ENCODE measurements around the gene RNU6-8. TPM values are rescaled to one million over a fixed set of nuclear protein-coding genes. Genes with fewer than 3 reads are reported as not detected.

The RNU6-8 gene
- total and polyA plus RNA-seq, 2 donors (not counting 1 experiment from before 2014, with no cell fraction given) = not detected

- Histone ChIP-seq H4K20me1 (ENCODE audit: control insufficient read depth, extremely low read depth, insufficient read depth, low read length) (no peaks in the 10 kb centered on the region), H3K4me3 (replicated peaks in 1 of 4; ENCODE audit: control extremely low read depth in 1 of 4, insufficient read depth in 1 of 4, low read depth in 3 of 4, low read length in 4 of 4) (no peak overlapping the region), H3K4me1 (ENCODE audit: control insufficient read depth, extremely low read depth, insufficient read depth, low read length) (no peaks in the 10 kb centered on the region), H3K27ac (ENCODE audit: insufficient read depth, low read length) (no peak overlapping the region), H3K27me3 (ENCODE audit: control insufficient read depth, insufficient read depth, low read length) (no peaks in the 10 kb centered on the region), H3K9ac (ENCODE audit: insufficient read depth, low read length) (no peak overlapping the region), H3K79me2 (ENCODE audit: control insufficient read depth, insufficient read depth, low read length) (no peaks in the 10 kb centered on the region), H3K4me2 (ENCODE audit: extremely low read depth, insufficient read depth, low read length) (no peak overlapping the region), H3K9me3 (ENCODE audit: control insufficient read depth, insufficient read depth, low read depth, low read length) (no peaks in the 10 kb centered on the region), H3K36me3 (ENCODE audit: control insufficient read depth, insufficient read depth, low read length) (no peaks in the 10 kb centered on the region), H2AFZ (ENCODE audit: low read length) (no peak overlapping the region)
- no peak for DNase-seq (ENCODE audit: low read depth in 2 of 2)
- TF ChIP-seq EZH2 (IDR thresholded peaks at IDR 0.05; ENCODE audit: low read length, missing control alignments) = no peak
- no peak for TF ChIP-seq CTCF (conservative IDR thresholded peaks at IDR 0.05 in 1 of 2, IDR thresholded peaks at IDR 0.05 in 1 of 2; ENCODE audit: low read depth in 1 of 2, low read length in 2 of 2)
Measured at GRCh38 chr14:32209471-32209870, 6.4 kb upstream of the RNU6-8 start.

- Histone ChIP-seq H3K4me2 (ENCODE audit: extremely low read depth, insufficient read depth, low read length) (no peak overlapping the region), H3K4me1 (ENCODE audit: control insufficient read depth, extremely low read depth, insufficient read depth, low read length) (no peaks in the 10 kb centered on the region), H4K20me1 (ENCODE audit: control insufficient read depth, extremely low read depth, insufficient read depth, low read length) (no peaks in the 10 kb centered on the region), H3K9ac (ENCODE audit: insufficient read depth, low read length) (no peak overlapping the region), H3K27me3 (ENCODE audit: control insufficient read depth, insufficient read depth, low read length) (no peaks in the 10 kb centered on the region), H3K9me3 (ENCODE audit: control insufficient read depth, insufficient read depth, low read depth, low read length) (no peaks in the 10 kb centered on the region), H3K27ac (ENCODE audit: insufficient read depth, low read length) (no peak overlapping the region), H3K79me2 (ENCODE audit: control insufficient read depth, insufficient read depth, low read length) (no peaks in the 10 kb centered on the region), H3K4me3 (replicated peaks in 1 of 4; ENCODE audit: control extremely low read depth in 1 of 4, insufficient read depth in 1 of 4, low read depth in 3 of 4, low read length in 4 of 4) (no peak overlapping the region), H2AFZ (ENCODE audit: low read length) (no peak overlapping the region), H3K36me3 (ENCODE audit: control insufficient read depth, insufficient read depth, low read length) (no peaks in the 10 kb centered on the region)
- no peak for TF ChIP-seq CTCF (conservative IDR thresholded peaks at IDR 0.05 in 1 of 2, IDR thresholded peaks at IDR 0.05 in 1 of 2; ENCODE audit: low read depth in 1 of 2, low read length in 2 of 2)
- no peak for TF ChIP-seq EZH2 (IDR thresholded peaks at IDR 0.05; ENCODE audit: low read length, missing control alignments)
- no peak for DNase-seq (ENCODE audit: low read depth in 2 of 2)
Measured at GRCh38 chr14:32208490-32208889, 5.4 kb upstream of the RNU6-8 start.

GRCh38 chr14:32206552-32206951 is 3.5 kb upstream of the RNU6-8 start:
- no peaks in the 10 kb centered on the region for H4K20me1 ChIP-seq (ENCODE audit: control insufficient read depth, extremely low read depth, insufficient read depth, low read length)
- no peak overlapping the region for H3K9ac ChIP-seq (ENCODE audit: insufficient read depth, low read length)
- H3K79me2 ChIP-seq (ENCODE audit: control insufficient read depth, insufficient read depth, low read length) = no peaks in the 10 kb centered on the region
- H3K9me3 ChIP-seq (ENCODE audit: control insufficient read depth, insufficient read depth, low read depth, low read length) = no peaks in the 10 kb centered on the region
- H3K4me3 ChIP-seq (replicated peaks in 1 of 4; ENCODE audit: control extremely low read depth in 1 of 4, insufficient read depth in 1 of 4, low read depth in 3 of 4, low read length in 4 of 4) = no peak overlapping the region
- peaks cover 2% of the 10 kb centered on the region for H3K27me3 ChIP-seq (ENCODE audit: control insufficient read depth, insufficient read depth, low read length)
- H3K4me1 ChIP-seq (ENCODE audit: control insufficient read depth, extremely low read depth, insufficient read depth, low read length) = no peaks in the 10 kb centered on the region
- H3K36me3 ChIP-seq (ENCODE audit: control insufficient read depth, insufficient read depth, low read length) = no peaks in the 10 kb centered on the region
- no peak overlapping the region for H3K4me2 ChIP-seq (ENCODE audit: extremely low read depth, insufficient read depth, low read length)
- no peak for DNase-seq (ENCODE audit: low read depth in 2 of 2)
- H2AFZ ChIP-seq (ENCODE audit: low read length) = no peak overlapping the region
- H3K27ac ChIP-seq (ENCODE audit: insufficient read depth, low read length) = no peak overlapping the region
- TF ChIP-seq EZH2 (IDR thresholded peaks at IDR 0.05; ENCODE audit: low read length, missing control alignments) (no peak), CTCF (conservative IDR thresholded peaks at IDR 0.05 in 1 of 2, IDR thresholded peaks at IDR 0.05 in 1 of 2; ENCODE audit: low read depth in 1 of 2, low read length in 2 of 2) (no peak)
